ENCODE results near the gene NMUR1. TPM values are rescaled to one million over a fixed set of nuclear protein-coding genes. Genes with fewer than 3 reads are reported as not detected.
"Not testable (repeated sequence)": the region's sequence is repeated elsewhere in the genome, so short reads cannot be mapped to it uniquely, and the experiment has no call there.

The NMUR1 gene
- 0.22 TPM for total RNA-seq
- long read RNA-seq, result 0 reads

GRCh38 chr2:231530099-231531011 is at the start of gene NMUR1:
NMUR1 (minus strand) TSS chr2:231530445; CDS start chr2:231530361, 84 bp downstream.
- DNase-seq (ENCODE audit: low spot score), result peak; percentile 83
- intact Hi-C loops (cut with DNase I), result loop anchor here (1.0 kb wide), 1 partner anchor 28 kb away; no protein-coding TSS in a partner anchor

- DNase-seq (ENCODE audit: low spot score), result no peak
- intact Hi-C loops (cut with DNase I), result no loop called here
Observed at GRCh38 chr2:231579560-231579959, 49.3 kb upstream of the NMUR1 start.

- intact Hi-C loops (cut with DNase I); DNase-seq (ENCODE audit: low spot score): not testable (repeated sequence)
Observed at GRCh38 chr2:231578655-231579054, 48.4 kb upstream of the NMUR1 start.

GRCh38 chr2:231576465-231576864 is 46.2 kb upstream of the NMUR1 start:
- DNase-seq (ENCODE audit: low spot score), result no peak
- intact Hi-C loops (cut with DNase I), result no loop called here

- no peak for DNase-seq (ENCODE audit: low spot score)
- intact Hi-C loops (cut with DNase I), result no loop called here
Observed at GRCh38 chr2:231575612-231576256, 45.5 kb upstream of the NMUR1 start.

GRCh38 chr2:231573698-231574421 is 43.6 kb upstream of the NMUR1 start:
- intact Hi-C loops (cut with DNase I), result no loop called here

GRCh38 chr2:231573096-231573495 is 42.9 kb upstream of the NMUR1 start:
- intact Hi-C loops (cut with DNase I), result no loop called here
- DNase-seq (ENCODE audit: low spot score), result no peak

More at GRCh38 chr2:231573698-231574421, 43.6 kb upstream of the NMUR1 start:
- DNase-seq (ENCODE audit: low spot score), result no peak

GRCh38 chr2:231571661-231572191 is 41.5 kb upstream of the NMUR1 start:
- no peak for DNase-seq (ENCODE audit: low spot score)

GRCh38 chr2:231570915-231571314 is 40.7 kb upstream of the NMUR1 start:
- intact Hi-C loops (cut with DNase I); DNase-seq (ENCODE audit: low spot score): not testable (repeated sequence)

More at GRCh38 chr2:231571661-231572191, 41.5 kb upstream of the NMUR1 start:
- intact Hi-C loops (cut with DNase I), result no loop called here

GRCh38 chr2:231568785-231569435 is 38.7 kb upstream of the NMUR1 start:
- no peak for DNase-seq (ENCODE audit: low spot score)
- intact Hi-C loops (cut with DNase I), result no loop called here

- no peak for DNase-seq (ENCODE audit: low spot score)
- intact Hi-C loops (cut with DNase I), result no loop called here
Observed at GRCh38 chr2:231568098-231568784, 38.0 kb upstream of the NMUR1 start.

- intact Hi-C loops (cut with DNase I), result no loop called here
- DNase-seq (ENCODE audit: low spot score), result no peak
Observed at GRCh38 chr2:231567159-231567558, 36.9 kb upstream of the NMUR1 start.

- intact Hi-C loops (cut with DNase I), result no loop called here
- DNase-seq (ENCODE audit: low spot score), result no peak
Observed at GRCh38 chr2:231565887-231566594, 35.8 kb upstream of the NMUR1 start.

- intact Hi-C loops (cut with DNase I), result loop anchor here (1.0 kb wide), 1 partner anchor 38 kb away; no protein-coding TSS in a partner anchor
- no peak for DNase-seq (ENCODE audit: low spot score)
Observed at GRCh38 chr2:231563378-231563961, 33.2 kb upstream of the NMUR1 start.

GRCh38 chr2:231557571-231558217 is 27.4 kb upstream of the NMUR1 start:
- intact Hi-C loops (cut with DNase I), result loop anchor here (1.0 to 2.0 kb wide), 3 partner anchors 27 to 74 kb away; partner anchors contain the start of gene NMUR1
- DNase-seq (ENCODE audit: low spot score), result peak; percentile 84

- intact Hi-C loops (cut with DNase I), result loop anchor here (1.0 to 2.0 kb wide), 2 partner anchors 38 to 74 kb away; no protein-coding TSS in a partner anchor
- DNase-seq (ENCODE audit: low spot score), result no peak
Observed at GRCh38 chr2:231556981-231557380, 26.7 kb upstream of the NMUR1 start.

GRCh38 chr2:231556496-231556895 is 26.3 kb upstream of the NMUR1 start:
- DNase-seq (ENCODE audit: low spot score), result not testable (repeated sequence)
- intact Hi-C loops (cut with DNase I), result loop anchor here (2.0 kb wide), 1 partner anchor 38 kb away; no protein-coding TSS in a partner anchor

Data from cardiac septum (tissue), 1 donor.